ENCODE measurements around the gene PCDHGA2. TPM values are rescaled to one million over a fixed set of nuclear protein-coding genes. Genes with fewer than 3 reads are reported as not detected.

The PCDHGA2 gene
- total RNA-seq, 4 donors from 2014 or later, result 0.15 to 2.9 (median 0.61) TPM

DNA sequence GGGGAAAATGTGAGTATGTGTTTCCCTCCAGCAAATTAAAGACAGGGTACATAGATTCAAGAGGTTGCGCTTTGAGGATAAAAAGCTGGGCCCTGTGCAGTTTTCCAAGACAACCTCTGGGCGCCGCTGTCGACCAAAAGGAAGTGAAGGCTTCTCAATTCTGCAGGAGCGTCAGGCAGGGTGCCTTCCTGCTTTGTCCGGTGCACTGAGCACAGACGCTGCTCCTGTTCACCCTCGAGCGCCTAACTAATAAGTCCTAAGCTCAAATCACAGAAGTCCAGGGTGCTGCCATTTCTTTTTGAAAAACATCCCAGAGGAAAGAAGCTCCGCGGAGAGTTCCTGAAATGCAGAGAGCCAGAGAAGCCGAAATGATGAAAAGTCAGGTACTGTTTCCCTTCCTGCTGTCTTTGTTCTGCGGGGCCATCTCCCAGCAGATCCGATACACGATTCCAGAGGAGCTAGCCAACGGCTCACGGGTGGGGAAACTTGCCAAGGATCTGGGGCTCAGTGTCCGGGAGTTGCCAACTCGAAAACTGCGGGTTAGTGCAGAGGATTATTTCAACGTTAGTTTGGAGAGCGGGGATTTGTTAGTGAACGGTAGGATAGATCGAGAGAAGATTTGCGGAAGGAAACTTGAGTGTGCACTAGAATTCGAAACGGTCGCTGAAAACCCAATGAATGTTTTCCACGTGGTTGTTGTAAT, 11.5 kb downstream of the PCDHGA2 start, which contains the start of gene PCDHGB1:
Gene PCDHGB1, plus strand, starts transcription at position 183 of the 703 bp plus-strand sequence. Its CDS starts 162 bp downstream, at position 345.
- no peaks in the 10 kb centered on the region for H3K36me3 ChIP-seq
- H3K4me3 ChIP-seq, result peak within 1 kb of the TSS in 2 of 4 donors; percentile 8 to 41
- H3K9me3 ChIP-seq, result peaks cover 0 to 95% (median 56%) of the 10 kb centered on the region in 3 donors
- no peak within 1 kb of the TSS for H3K27ac ChIP-seq
- intact Hi-C loops (cut with DNase I), result no loop called here
- no peaks in the 10 kb centered on the region for H3K4me1 ChIP-seq
- TF ChIP-seq CTCF (IDR thresholded peaks at IDR 0.05), result peak in 3 of 6 experiments; percentile 8 to 45 (median 26)
- no peak for TF ChIP-seq POLR2A (IDR thresholded peaks at IDR 0.05)
- peaks cover 0 to 64% (median 0%) of the 10 kb centered on the region in 4 donors for H3K27me3 ChIP-seq
- WGBS, 2 donors, result 34 to 36% methylated on average over 21 to 26 of the region's 29 CpGs
- no peak for DNase-seq

DNA sequence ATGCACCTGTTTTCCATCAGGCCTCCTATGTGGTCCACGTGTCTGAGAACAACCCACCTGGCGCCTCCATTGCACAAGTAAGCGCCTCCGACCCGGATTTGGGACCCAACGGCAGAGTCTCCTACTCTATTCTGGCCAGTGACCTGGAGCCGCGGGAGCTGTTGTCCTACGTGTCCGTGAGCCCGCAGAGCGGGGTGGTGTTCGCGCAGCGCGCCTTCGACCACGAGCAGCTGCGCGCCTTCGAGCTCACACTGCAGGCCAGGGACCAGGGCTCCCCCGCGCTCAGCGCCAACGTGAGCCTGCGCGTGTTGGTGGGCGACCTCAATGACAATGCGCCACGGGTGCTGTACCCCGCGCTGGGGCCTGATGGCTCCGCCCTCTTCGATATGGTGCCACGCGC, 13.0 kb downstream of the PCDHGA2 start:
- H3K27ac ChIP-seq, result no peak overlapping the region
- H3K9me3 ChIP-seq, result peaks cover 0 to 95% (median 66%) of the 10 kb centered on the region in 3 donors
- intact Hi-C loops (cut with DNase I), result no loop called here
- 26% methylated on average over 8 of the region's 36 CpGs; no CpG with 5 or more reads in 1 of the 2 donors for WGBS, 2 donors
- DNase-seq, result no peak
- TF ChIP-seq CTCF (IDR thresholded peaks at IDR 0.05) (no peak), POLR2A (IDR thresholded peaks at IDR 0.05) (no peak)
- no peaks in the 10 kb centered on the region for H3K36me3 ChIP-seq
- H3K27me3 ChIP-seq, result peaks cover 0 to 57% (median 0%) of the 10 kb centered on the region in 4 donors
- H3K4me3 ChIP-seq, result no peak overlapping the region
- no peaks in the 10 kb centered on the region for H3K4me1 ChIP-seq

GRCh38 chr5:141354900-141355469, 16.4 kb downstream of the PCDHGA2 start, which contains the start of gene PCDHGA4:
PCDHGA4 (plus strand) TSS chr5:141355021; CDS start chr5:141355108, 87 bp downstream.
- intact Hi-C loops (cut with DNase I), result no loop called here
- no peaks in the 10 kb centered on the region for H3K4me1 ChIP-seq
- no peak for DNase-seq
- H3K9me3 ChIP-seq, result peaks cover 5 to 98% (median 76%) of the 10 kb centered on the region in 3 donors
- H3K36me3 ChIP-seq, result no peaks in the 10 kb centered on the region
- TF ChIP-seq POLR2A (IDR thresholded peaks at IDR 0.05) (no peak), CTCF (IDR thresholded peaks at IDR 0.05) (peak in 2 of 6 experiments; percentile 5 to 23)
- H3K4me3 ChIP-seq, result peak within 1 kb of the TSS in 3 of 4 donors; percentile 11 to 47 (median 26)
- H3K27ac ChIP-seq, result no peak within 1 kb of the TSS
- H3K27me3 ChIP-seq, result peaks cover 0 to 44% (median 0%) of the 10 kb centered on the region in 4 donors
- 16 to 29% methylated on average over 5 to 13 of the region's 29 CpGs for WGBS, 2 donors

DNA sequence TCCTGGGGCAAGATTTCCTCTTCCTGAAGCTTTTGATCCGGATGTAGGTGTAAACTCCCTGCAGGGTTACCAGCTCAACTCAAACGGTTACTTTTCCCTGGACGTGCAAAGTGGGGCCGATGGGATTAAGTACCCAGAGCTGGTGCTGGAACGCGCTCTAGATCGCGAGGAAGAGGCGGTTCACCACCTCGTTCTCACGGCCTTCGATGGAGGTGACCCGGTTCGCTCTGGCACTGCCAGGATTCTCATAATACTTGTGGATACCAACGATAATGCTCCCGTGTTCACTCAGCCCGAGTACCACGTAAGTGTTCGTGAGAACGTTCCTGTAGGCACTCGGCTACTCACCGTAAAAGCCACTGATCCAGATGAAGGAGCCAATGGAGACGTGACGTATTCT, 17.1 kb downstream of the PCDHGA2 start:
- WGBS, 2 donors, result 73 to 75% methylated on average over 20 to 24 of the region's 24 CpGs

More for the DNA sequence above, 17.1 kb downstream of the PCDHGA2 start:
- no peaks in the 10 kb centered on the region for H3K4me1 ChIP-seq
- DNase-seq, result no peak
- no peaks in the 10 kb centered on the region for H3K36me3 ChIP-seq
- intact Hi-C loops (cut with DNase I), result no loop called here
- no peak overlapping the region for H3K27ac ChIP-seq
- H3K9me3 ChIP-seq, result peaks cover 5 to 98% (median 76%) of the 10 kb centered on the region in 3 donors
- H3K4me3 ChIP-seq, result peak overlapping the region in 2 of 4 donors; percentile 26 to 47
- peaks cover 0 to 43% (median 0%) of the 10 kb centered on the region in 4 donors for H3K27me3 ChIP-seq
- TF ChIP-seq CTCF (IDR thresholded peaks at IDR 0.05), result no peak
- no peak for TF ChIP-seq POLR2A (IDR thresholded peaks at IDR 0.05)
